Activated CD4-positive, alpha-beta T cell treated with anti-CD3 and anti-CD28 coated beads for 48 hours (primary cell): ENCODE measurements around the gene ZNF630.
A peak's percentile ranks its signal among the peaks of the same experiment; 100 is the strongest.
"Not testable (repeated sequence)": the region's sequence is repeated elsewhere in the genome, so short reads cannot be mapped to it uniquely, and the experiment has no call there.

Experiments
- DNase-seq: peaks from one replicate; pipeline ENCODE4 v3.0.0-alpha.2; 2020

ZNF630 gene

DNA sequence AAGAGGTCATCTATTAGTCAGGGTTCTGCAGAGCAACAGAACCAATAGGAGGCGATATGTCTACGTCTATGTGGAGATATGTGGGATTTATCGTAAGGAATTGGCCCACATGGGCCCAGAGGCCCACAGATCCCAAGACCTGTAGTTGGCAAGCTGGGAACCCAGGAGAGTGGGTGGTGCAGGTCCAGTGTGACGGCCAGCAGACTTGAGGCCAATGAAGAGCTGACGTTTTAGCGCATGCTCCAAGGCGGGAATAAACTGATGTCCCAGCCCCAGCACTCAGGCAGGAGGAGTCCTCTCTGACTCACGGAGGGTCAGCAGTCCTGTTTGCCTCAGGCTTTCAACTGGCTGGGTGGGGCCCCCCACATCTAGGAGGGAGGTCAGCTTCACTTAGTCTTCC, 43.3 kb downstream of the ZNF630 start:
- no peak for DNase-seq

DNA sequence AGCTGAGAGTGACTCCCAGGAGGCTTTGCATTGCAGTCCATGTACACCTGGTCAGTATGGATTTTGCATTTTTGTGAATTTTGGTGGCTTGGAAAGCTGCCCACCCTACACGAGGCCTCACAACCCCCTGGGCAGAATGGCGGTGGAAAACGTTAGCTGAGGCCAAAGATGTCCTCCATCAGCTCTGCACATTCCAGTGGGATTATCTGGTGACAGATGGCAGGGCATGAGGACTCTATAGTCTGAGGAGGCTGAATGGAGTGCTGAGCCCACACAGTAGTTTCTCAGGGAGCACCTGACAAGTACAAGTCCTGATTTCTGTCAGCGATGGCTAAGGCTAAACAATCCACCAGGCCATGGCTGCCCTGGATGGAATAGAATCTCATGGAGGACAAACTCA, 43.9 kb downstream of the ZNF630 start:
- DNase-seq = not testable (repeated sequence)

DNA sequence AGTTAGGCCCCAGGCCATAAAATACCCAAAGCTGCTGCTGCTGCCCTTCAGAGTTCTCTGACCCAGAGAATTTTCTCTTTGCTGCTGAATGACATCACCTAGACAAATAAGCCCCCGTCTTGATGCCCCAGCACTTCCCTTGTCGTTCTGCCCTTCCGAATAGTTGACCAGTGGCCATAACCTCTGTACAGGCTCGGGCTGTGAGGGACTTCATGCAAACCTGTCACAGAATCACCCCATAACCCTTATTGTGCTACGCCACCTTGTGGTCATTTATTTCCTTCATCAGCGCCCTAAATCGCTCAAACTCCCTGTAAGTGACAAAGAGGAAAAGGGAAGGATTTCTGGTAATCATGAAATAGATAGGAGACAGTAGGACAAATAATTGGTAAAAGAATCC, 45.9 kb downstream of the ZNF630 start:
- peak; percentile 31 for DNase-seq

DNA sequence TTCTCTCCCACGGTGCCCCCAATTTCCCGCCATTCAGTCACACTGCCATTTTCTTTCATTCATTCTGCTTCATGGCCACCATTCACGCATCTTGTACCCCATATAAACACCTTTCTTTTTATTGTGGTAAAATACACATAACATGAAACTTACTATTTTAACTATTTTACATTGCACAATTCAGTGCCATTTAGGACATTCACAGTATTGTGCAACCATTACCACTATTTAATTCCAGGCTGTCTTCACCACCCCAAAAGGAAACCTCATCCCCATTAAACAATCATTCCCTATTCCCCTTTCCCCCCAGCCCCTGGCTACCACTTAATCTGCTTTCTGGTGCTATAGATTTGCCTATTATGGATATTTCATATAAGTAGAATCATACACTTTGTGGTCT, 48.7 kb downstream of the ZNF630 start:
- no peak for DNase-seq

DNA sequence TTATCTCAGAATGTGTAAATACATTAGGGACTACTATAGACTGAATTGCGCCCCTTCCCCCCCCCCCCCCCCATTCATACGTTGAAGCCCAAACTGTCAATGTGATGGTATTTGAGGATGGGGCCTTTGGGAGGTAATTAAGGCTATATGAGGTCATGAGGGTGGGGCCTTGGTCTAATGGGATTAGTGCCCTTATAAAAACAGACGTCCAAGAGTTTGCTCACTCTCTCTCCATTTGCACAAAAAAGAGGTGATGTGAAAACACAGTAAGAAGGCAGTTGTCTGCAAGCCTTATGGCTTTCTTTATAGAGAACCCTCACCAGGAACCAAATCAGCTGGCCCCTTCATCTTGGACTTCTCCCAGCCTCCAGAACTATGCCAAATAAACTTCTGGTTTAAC, 49.3 kb downstream of the ZNF630 start:
- no peak for DNase-seq

DNA sequence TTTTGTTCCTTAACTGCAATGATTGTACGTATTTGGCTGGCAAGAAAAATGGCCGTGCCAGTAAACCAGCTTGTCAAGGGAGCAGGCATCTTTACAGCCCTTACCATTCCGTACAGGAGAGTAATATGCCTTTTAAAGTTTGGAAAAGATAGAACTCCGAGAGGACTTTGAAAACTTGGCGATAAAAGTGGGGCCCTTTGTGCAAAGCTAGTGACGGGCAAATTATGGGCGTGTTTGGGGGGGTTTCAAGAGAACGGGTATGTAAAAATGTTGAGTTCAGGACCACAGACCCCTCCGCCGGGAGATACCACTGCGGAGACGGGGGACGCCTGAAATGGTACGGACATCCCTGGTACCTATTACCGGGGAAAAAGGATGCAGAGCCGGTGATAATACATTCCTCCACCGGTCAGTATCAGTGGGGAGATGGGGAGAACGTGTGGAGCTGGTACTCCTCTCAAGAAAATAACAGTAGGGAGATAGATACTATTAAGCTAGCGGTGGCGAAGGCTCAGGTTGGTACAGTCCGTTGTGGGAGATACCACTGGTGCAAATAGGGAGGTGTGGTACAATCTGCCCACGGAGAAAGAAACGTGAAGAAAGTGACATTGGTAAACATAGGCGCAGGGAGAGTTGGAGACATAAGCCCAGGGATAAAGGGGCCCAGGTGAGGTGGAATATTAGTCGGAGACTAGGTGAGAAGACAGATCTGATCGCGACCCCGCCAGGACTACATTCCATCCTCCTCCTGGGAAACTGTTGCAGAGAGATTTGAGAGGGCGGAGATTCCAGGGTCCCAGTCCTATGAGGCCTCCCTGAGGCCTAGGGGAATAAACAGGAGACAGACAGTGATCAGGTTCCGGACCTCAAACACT, 50.2 kb downstream of the ZNF630 start:
- DNase-seq = peak; percentile 81

DNA sequence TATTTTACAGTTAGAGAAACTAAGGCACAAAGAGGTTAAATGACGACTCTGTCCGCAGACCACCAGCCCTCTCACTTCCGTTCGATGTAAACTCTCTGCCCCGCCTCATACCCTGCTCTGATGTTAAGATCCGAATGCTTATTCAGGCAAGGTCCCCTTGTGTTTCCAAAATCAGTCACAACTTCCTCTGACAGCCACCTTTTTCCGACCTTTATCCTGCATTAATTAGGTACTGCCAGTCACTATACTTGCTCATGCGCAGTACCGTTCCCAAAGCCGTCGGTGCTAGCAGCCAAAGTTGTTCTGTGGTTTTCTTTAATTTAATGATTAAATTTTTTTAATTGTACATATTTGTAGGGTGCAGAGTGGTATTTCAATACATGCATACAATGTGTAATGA, 51.0 kb downstream of the ZNF630 start:
- peak; percentile 45 for DNase-seq

DNA sequence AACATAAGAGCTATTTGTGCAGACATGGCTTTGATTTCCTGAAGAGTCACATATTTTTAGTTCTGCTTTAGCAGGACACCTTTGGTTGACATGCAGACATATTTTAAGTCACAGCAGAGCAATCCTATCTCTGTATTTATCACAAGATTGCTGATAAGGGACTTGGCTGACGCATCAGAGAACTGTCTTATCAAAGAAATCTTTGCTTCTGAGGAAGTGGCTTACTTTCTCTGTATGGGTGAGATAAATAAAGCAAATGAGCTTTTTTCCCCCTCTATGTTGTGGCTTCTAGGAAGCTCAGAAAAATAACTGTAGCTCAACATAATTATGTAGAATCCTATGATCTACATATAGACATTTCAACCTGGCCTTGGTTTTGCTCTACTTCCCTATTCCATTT, 51.5 kb downstream of the ZNF630 start:
- not testable (repeated sequence) for DNase-seq

DNA sequence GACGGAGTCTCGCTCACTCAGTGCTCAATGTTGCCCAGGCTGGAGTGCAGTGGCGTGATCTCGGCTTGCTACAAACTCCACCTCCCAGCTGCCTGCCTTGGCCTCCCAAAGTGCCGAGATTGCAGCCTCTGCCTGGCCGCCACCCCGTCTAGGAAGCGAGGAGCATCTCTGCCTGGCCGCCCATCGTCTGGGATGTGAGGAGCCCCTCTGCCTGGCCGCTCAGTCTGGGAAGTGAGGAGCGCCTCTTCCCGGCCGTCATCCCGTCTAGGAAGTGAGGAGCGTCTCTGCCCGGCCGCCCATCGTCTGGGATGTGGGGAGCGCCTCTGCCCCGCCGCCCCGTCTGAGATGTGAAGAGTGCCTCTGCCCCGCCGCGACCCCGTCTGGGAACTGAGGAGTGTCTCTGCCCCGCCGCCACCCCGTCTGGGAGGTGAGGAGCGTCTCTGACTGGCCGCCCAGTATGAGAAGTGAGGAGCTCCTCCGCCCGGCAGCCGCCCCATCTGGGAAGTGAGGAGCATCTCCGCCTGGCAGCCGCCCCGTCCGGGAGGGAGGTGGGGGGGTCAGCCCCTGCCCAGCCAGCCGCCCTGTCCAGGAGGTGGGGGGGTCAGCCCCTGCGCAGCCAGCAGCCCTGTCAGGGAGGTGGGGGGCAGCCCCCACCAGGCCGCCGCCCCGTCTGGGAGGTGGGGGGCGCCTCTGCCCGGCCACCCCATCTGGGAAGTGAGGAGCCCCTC, 54.7 kb downstream of the ZNF630 start:
- not testable (repeated sequence) for DNase-seq

DNA sequence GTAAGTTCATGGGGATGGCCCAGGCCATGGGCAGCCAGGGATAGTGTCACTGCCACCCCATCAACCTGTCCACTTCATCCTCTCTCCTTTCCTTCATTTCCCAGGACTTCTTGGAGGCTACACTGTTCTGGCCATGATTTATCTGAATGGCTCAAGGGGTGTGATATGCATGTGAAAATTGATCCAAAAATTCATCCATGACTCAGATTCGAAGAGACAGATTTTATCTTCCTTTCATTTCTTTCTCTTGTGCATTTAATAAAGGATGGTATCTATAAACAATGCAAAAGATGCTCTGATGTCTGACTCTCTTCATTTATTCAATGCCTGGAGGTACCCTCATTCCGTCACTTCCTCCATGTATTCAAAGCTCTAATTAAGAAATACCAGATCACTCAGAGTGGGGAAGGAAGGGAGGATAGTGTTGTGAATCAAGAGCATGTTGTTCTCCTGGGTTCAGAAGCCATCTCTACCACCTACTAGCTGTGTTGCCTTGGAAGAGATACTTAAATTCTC, 61.9 kb downstream of the ZNF630 start:
- DNase-seq = not testable (repeated sequence)
